HG02623 (cell line): ENCODE results near the gene TMEM129.

ENCODE experiments used
- ATAC-seq: cut with Tn5 transposase; IDR thresholded peaks from one replicate; pipeline ENCODE4 v1.9.1; 2021; ENCODE audit warnings: moderate library complexity; ENCODE audit not compliant: unreplicated experiment

The TMEM129 gene

DNA sequence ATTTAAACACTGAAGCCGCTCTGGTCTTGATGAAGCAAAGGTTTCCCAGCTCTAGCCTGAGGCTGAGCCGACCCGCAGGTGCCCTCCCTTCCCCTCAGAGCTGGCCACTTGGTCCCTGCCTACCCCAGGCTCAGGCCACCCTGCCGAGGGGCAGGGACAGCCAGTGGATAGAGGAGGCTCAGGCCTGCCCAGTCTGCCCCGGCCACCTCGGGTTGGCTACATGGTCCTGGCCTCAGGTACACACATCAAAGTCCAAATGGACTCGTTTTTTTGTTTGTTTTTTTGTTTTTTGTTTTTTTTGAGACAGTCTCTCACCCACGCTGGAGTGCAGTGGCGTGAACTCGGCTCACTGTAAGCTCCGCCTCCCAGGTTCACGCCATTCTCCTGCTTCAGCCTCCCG lies 24.0 kb upstream of the TMEM129 start:
- no peak for ATAC-seq

DNA sequence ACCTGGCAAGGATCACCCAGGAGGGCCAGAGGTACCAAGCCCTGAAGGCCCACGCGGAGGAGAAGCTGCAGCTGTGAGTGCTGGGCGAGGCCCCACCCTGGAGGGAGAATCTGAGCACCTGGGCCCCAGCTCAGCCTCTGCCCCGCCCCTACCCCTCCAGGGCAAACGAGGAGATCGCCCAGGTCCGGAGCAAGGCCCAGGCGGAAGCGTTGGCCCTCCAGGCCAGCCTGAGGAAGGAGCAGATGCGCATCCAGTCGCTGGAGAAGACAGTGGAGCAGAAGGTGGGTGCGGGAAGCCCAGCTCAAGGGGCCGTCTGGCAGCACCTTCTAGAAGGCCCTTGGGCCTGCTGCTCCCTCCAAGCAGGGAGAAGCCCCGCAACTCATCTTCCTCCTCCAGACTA lies 23.4 kb upstream of the TMEM129 start:
- ATAC-seq, result no peak

DNA sequence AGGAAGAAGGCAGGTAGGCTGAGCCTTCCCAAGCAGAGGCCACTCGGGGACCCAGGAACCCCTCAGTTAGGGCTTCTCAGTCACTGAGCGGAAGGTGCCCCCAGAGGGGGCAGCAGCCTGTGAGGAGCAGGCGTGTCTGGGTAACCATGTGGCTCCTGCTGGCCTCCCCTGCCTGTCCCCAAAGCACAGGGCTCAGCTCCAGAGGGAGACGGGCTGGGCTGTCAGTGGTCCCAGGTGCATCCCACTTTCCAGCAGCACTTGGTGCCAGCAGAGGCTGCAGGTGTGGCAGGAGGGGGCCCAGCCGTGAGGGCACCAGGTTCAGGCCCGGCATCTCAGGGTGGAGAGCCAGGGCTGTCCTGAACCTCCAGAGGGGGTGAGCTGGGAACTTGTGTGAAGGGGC lies 22.9 kb upstream of the TMEM129 start:
- ATAC-seq, result no peak

DNA sequence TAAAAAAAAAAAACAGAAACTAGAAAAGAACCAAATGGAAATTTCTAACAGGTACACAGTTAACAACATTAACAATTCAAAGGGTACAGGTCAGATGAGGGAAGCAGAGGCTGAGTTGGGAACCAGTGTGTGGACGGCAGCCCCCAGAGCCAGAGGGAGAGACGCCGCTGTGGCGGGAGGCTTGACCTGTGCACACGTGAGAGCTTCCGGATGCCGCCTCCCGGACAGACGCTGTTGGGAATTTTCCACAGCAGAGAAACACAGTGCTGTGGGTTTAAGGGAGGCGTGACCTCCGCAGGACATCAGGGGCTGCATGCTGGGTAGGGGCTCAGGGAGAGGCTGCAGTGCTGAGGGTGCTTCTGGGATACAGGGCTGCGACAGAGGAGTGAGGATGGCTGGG lies 22.4 kb upstream of the TMEM129 start:
- ATAC-seq, result no peak

DNA sequence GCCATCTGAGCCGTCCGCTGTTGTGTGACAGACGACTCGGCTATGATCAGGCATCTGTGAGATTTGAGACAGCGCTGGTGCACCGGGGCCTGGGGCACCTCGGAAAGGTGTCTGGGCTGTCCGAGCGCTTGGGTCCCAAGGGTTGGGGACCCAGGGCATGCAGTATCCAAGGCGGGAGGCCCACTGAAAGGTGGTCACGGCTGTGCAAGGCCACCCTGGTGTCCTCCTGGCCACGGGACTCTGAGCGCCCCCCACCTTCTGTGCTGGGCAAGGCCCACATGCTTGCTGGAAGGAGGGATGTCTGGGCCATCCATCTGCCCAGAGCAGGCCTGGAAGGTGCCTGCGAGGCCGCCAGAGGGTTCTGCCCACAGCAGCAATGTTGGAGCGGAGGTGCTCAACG lies 20.1 kb upstream of the TMEM129 start:
- no peak for ATAC-seq

DNA sequence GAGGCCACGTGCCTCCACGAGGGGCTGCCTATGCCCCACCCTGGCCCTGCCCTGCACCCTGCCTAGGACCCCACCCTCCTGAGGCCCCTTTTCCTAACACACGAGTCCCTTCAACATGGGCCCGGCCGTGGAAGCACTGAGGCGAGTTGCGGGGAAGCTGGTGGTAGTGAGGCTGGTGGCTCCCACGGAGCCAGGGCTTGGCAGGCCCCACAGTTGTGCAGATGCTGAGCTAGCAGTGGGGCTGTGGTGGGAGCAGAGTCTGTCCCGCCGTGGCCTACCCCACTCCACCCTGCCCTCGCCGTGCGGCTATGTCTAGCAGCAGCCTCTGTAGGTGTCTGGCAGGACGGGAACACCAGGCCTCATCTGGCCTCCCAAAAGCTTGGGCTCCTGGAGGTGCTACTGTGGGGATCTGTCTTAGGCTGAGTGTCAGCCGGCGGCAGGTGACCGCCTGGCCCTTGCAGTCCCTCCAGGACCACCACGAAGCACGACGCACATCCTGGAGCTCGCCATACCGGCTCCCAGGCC lies 19.0 kb upstream of the TMEM129 start:
- no peak for ATAC-seq

DNA sequence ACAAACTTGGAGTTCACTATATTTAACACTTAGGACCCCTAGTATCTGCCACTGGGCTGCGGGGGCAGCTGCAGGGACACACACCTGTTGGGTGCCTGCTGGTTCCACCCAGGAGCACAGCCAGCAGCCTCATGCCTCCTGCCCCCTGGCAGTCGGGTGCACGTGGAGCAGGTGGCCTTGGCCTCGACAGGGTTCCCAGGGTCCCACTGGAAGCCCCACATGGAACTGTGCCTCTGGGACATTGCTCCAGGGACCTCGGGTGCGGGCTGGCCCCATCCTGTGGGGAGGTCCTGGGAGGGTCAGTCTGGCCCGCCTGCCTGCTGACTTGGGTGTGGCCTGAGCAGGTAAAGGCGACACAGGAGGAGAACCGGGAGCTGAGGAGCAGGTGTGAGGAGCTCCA lies 18.2 kb upstream of the TMEM129 start:
- ATAC-seq, result no peak

DNA sequence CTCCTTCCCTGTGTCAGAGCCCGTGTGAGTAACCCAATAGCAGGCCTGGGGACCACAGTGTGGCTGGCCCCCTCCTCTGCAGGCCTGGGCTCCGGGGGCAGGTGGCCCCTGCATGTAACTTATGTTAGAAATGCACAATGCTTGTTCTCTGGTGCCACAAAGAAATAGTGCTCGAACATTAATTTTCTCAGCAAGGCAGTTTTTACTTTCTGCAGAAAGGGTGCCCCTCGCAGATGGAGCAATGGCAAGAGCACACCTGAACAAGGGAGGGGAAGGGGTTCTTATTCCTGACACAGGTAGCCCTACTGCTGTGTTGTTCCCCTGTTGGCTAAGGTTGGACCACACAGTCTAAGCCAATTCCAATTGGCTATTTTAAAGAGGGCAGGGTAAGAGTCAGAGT lies 17.3 kb upstream of the TMEM129 start:
- ATAC-seq, result no peak

DNA sequence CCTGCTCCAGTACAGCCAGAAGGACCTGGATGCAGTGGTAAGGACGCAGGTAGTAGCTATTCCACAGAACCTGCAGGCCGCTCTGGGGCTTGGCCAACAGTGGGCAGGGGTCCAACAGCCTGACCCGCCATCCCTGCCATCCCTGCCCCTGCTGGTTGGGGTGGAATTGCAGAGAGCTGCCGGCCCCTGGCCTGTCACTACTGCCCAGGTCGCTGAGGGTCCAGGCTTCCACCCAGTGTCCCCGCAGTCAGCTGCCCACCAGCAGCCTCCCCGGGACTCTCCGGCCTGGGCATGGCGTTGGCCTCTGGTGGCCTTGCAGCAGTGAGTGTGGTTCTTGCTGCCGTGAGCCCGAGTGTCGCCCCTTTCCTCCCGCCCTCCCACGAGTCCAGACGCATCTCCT lies 16.5 kb upstream of the TMEM129 start:
- no peak for ATAC-seq

DNA sequence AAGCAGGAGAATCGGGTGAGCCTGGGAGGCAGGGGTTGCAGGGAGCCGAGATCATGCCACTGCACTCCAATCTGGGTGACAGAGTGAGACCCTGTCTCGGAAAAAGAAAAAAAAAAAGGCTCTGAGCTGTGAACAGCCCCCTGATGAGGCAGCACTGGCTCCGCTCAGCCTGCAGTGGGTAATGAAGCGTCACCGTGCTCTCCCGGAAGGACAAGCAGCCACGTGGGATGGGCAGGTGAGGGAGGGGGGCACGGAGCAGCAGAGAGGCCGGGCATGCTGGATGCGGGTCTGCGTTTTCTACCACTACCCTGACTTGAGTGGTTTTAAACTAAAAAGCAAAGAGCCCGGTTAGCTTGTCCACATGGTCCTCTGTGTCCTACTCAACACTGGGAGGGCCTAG lies 15.7 kb upstream of the TMEM129 start:
- no peak for ATAC-seq

DNA sequence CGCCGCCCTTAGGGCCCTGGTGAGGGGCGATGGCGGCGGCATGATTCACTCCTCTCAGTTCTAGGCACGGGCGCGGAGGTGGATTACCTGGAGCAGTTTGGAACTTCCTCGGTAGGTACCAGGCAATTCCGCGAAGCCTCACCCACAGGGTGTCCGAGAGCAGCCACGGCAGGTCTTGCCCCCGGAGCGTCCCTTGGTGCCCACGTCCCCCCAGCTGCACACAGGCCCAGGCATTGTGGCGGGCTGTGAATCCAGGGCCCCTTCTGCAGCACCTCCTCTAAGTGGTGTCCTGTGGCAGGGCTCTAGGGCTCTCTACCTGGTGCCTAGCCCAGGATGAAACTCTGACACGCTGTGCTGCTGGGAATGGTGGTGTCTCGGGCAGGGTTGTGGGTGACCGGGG lies 14.1 kb upstream of the TMEM129 start:
- ATAC-seq, result no peak

DNA sequence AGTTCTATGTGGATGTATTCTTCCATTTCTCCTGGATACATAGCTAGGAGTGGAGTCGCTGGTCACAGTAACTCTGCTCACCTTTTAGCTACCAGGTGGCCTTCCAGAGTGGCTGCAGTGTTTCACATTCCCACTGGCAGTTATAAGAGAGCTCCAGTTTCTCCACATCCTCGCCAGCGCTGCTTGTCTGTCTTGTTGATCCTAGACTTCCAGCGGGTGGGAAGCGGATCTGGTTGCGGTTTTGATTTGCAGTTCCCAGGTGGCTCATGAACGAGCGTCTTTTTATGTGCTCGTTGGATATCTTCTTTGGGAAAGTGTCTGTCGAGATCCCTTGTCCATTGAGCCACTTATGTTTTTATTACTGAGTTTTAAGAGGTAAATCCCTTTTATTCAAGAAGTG lies 11.8 kb upstream of the TMEM129 start:
- ATAC-seq, result no peak

DNA sequence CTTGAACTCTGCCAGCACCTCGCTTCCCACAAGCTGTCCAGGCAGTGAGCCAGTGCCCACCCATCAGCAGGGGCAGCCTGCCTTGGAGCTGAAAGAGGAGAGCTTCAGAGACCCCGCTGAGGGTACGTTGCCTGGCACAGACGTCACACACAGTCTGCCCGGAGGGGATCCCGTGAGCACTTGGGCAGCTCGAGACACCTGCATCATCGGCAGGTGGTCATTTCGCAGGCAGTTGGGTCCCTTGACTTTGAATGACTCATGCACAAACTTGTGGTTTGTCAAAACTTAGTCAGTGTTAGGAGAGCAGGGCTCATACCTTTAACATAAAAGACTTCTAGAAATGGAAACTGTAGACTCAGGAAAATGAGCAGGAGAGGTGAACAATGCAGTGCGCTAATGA lies 10.1 kb upstream of the TMEM129 start:
- ATAC-seq, result no peak

DNA sequence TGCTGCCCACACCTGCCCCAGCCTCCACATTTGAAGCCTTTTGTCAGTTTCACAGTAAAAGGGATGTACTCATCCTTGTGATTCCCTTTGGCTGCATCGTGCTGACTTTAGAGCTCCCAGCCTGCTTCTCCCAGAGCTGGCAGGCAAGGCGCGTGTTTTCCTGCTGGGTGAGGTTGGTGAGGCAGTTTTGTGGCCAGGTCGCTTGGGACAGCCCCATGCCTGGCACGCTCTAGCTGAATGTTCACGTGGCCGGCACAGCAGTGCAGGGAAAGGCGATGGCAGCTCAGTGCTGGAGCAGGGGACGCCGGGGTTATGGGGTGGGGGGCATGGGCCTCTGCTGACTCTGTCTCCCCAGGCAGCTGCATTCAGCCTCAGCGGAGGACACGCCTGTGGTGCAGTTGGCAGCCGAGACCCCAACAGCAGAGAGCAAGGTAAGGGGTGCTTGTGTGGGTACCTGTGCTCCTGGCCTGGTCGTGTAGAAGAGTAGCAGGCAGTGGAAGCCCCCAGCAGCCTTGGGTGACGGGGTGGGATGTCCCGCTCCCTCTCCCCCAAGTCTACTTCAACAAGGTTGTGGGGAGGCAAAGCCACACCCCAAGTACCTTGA lies 9.5 kb upstream of the TMEM129 start:
- ATAC-seq, result no peak

DNA sequence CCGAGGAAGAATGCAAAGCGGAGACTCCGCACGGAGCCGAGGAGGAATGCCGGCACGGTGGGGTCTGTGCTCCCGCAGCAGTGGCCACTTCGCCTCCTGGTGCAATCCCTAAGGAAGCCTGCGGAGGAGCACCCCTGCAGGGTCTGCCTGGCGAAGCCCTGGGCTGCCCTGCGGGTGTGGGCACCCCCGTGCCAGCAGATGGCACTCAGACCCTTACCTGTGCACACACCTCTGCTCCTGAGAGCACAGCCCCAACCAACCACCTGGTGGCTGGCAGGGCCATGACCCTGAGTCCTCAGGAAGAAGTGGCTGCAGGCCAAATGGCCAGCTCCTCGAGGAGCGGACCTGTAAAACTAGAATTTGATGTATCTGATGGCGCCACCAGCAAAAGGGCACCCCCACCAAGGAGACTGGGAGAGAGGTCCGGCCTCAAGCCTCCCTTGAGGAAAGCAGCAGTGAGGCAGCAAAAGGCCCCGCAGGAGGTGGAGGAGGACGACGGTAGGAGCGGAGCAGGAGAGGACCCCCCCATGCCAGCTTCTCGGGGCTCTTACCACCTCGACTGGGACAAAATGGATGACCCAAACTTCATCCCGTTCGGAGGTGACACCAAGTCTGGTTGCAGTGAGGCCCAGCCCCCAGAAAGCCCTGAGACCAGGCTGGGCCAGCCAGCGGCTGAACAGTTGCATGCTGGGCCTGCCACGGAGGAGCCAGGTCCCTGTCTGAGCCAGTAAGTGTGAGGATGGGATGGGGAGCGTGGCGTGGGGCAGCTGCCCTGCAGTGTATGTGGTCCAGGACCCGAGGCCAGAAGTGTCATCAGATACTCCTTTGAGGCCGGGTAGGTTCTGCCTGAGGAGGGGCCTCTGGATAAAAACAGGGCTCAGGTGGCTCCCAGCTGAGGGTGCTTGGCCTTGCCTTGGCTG lies 7.2 kb upstream of the TMEM129 start:
- no peak for ATAC-seq

DNA sequence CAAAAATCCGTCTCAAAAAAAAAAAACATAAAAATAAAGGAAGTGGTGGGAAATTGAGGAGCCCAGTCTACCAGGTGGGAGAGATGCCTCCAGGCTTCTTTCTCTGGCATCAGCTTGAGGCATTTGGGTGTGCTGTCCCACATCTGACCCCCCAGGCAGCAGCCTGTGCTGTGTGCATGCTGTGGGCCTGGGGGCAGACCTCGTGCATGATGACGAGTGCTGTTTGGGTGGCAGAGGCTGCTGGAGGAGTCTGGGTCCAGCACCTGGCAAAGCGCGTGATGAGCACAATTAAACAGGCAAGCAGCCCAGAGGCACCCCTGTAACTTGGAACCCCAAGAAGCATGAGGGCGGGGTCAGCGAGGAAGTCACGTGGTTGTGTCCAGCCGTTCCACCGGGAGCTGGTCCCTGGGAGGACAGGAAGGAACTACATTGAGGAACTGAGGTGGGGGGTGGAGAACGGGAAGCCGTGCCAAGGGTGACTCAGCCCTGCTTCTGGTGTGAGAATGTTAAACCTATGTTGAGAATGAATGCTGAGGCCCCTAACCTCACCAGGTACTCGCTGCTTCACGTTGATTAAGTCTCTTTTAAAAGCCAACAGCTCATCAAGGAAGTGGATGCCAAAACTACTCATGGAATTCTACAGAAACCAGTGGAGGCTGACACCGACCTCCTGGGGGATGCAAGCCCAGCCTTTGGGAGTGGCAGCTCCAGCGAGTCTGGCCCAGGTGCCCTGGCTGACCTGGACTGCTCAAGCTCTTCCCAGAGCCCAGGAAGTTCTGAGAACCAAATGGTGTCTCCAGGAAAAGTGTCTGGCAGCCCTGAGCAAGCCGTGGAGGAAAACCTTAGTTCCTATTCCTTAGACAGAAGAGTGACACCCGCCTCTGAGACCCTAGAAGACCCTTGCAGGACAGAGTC lies 6.3 kb upstream of the TMEM129 start:
- ATAC-seq, result no peak

DNA sequence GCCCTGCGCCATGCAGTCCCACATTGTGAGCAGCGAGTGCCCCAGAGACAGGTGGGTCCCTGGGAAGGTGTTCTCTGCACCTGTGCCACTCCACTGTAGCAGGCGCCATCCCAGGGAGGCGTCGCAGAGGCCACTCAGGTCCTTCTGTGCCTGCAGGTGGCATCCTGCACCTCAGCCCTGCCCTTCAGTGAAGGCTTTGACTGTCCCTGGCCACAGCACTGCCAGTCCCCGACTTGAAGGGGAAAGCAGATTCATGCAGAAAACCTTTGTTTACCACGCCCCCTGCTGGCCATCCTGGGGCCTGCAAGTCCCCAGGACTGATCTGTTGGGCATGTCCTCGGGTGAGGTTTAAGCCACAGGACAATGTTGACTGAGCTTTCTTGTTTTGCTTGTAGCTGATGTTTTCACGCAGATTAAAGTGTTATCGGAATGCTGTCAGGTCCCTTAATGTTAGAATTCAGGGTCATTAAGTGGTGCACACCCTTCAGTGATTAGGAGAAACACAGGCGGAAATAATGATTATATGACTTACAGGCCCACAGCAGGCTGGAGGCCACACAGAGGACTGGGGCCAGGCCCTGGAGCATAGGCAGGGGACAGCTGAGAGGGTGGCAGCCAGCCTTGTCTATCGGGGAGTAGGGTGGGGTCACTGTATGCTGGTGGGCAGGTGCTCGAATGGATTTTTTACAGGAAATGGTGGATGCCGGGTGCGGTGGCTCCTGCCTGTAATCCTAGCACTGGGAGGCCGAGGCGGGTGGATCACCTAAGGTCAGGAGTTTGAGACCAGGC lies 5.2 kb upstream of the TMEM129 start:
- no peak for ATAC-seq

DNA sequence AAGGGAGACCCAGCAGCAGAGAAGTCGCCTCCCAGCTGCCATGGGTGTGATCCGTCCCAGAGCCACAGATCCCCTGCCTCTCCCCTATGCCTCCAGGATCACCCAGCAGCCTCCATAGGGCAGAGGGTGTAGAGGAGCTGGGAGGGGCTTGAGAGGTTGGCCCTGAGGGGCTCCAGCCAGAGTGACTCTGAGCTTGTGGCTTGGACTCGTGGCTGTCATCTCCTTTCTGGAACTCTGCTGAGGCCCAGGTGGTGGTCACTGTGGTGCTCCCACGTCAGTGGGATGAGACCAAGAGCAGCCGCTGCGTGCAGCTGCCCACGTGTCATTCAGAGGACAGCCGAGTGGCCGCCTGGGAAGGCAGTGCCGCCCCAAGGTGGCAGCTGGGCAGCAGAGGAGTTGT lies 4.4 kb upstream of the TMEM129 start:
- no peak for ATAC-seq

DNA sequence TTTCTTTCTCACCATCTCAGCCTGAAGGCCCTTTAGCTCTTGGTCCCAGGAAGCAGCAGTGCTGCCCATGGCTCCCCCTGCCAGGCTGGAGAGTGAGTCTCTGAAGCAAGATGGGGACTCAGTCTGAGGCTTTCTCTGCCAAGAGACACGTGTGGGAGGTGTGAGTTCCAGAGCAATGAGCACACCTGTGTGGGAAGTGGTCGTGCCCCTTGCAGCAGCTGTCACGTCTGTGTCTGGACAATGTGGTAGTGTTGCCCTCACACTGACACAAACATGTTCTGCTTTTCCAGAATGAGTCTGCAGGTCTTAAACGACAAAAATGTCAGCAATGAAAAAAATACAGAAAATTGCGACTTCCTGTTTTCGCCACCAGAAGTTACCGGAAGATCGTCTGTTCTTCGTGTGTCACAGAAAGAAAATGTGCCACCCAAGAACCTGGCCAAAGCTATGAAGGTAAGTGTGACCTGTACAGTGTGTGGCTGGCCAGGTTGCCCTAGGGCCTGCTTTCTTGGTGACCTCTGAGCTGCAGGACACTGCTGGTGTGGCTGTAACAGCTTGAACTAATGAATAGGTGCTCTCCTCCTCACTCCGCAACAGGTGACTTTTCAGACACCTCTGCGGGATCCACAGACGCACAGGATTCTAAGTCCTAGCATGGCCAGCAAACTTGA lies 2.1 kb upstream of the TMEM129 start:
- no peak for ATAC-seq

DNA sequence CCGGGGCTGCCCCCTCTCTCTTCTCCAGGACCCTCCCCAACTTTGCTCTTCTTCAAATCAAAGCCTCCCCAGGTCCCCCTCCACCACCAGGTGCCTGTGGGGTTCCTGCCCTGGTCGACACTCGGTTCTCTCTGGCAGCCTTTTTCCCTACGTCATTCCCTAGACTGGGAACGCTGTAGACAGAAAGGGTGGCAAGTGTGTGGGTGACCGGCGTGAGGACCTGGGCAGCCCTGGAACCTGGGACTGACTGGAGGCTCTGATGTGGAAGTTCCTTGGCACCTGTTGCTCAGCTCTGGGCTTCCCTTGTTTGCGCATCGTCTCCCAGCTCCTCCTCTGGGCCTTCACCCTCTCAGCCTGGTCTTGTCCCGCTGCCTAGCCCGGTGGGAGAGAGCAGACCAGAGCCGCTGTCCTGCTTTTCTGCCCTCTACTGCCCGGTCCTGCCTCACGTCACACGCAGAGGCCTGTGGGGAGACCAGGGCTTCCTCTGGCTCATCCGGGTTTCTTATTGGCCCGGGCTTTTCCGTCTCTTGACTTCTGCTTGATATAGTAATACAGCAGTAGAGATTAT lies 1.5 kb upstream of the TMEM129 start:
- no peak for ATAC-seq
